ENCODE measurements around the gene STAG1. TPM values are rescaled to one million over a fixed set of nuclear protein-coding genes. Genes with fewer than 3 reads are reported as not detected.

The STAG1 gene
- polyA plus RNA-seq, 2 of the 4 experiments (the other 2 are of a cell fraction): 12.8 to 19.2 TPM

- Histone ChIP-seq H3K4me2 (no peak overlapping the region), H3K27ac (no peak overlapping the region), H3K9me3 (no peaks in the 10 kb centered on the region), H3K4me1 (no peaks in the 10 kb centered on the region), H3K4me3 (no peak overlapping the region)
- CTCF ChIA-PET: no interaction called here
- no peak for DNase-seq (ENCODE audit: low read depth in 1 of 2, low spot score in 1 of 2)
- POLR2A ChIA-PET: no interaction called here
- no peak for ATAC-seq
- 100% methylated on average over 1 of the region's 1 CpG for whole genome bisulfite sequencing (ENCODE audit: missing lambda C conversion rate)
- TF ChIP-seq NR3C1 (IDR thresholded peaks at IDR 0.05): no peak
- TF ChIP-seq NPAS2 (CRISPR knock-in tag; IDR thresholded peaks at IDR 0.05; ENCODE audit: borderline replicate concordance): no peak
- no peak for TF ChIP-seq EP300 (IDR thresholded peaks at IDR 0.05)
- no peak for TF ChIP-seq ESRRA (IDR thresholded peaks at IDR 0.05; ENCODE audit: borderline replicate concordance, low read length)
- TF ChIP-seq SMC3 (IDR thresholded peaks at IDR 0.05): no peak
- no peak for TF ChIP-seq NFE2L2 (conservative IDR thresholded peaks at IDR 0.05; ENCODE audit: low read length)
- TF ChIP-seq KDM1A (IDR thresholded peaks at IDR 0.05; ENCODE audit: low read depth): no peak
- TF ChIP-seq RNF2 (IDR thresholded peaks at IDR 0.05; ENCODE audit: borderline replicate concordance, low read depth): no peak
- TF ChIP-seq EHMT2 (IDR thresholded peaks at IDR 0.05; ENCODE audit: low read depth): no peak
- TF ChIP-seq CTCF (IDR thresholded peaks at IDR 0.05): no peak
- TF ChIP-seq HOXB5 (CRISPR knock-in tag; IDR thresholded peaks at IDR 0.05): no peak
- TF ChIP-seq ATOH8 (CRISPR knock-in tag; IDR thresholded peaks at IDR 0.05; ENCODE audit: low read depth): no peak
- no peak for TF ChIP-seq ZSCAN20 (CRISPR knock-in tag; IDR thresholded peaks at IDR 0.05)
- no peak for TF ChIP-seq CHD4 (IDR thresholded peaks at IDR 0.05; ENCODE audit: borderline replicate concordance)
- FAIRE-seq: no peak
Measured at GRCh38 chr3:136294176-136294575, 458.0 kb downstream of the STAG1 start.

- POLR2A ChIA-PET: no interaction called here
- no peak for DNase-seq (ENCODE audit: low read depth in 1 of 2, low spot score in 1 of 2)
- no peak for FAIRE-seq
- Histone ChIP-seq H3K4me3 (no peak overlapping the region), H3K4me2 (no peak overlapping the region), H3K4me1 (no peaks in the 10 kb centered on the region), H3K27ac (no peak overlapping the region), H3K9me3 (no peaks in the 10 kb centered on the region)
- no peak for TF ChIP-seq FOXS1 (CRISPR knock-in tag; IDR thresholded peaks at IDR 0.05)
- no peak for TF ChIP-seq ZNF302 (CRISPR knock-in tag; IDR thresholded peaks at IDR 0.05)
- no peak for TF ChIP-seq HOXB5 (CRISPR knock-in tag; IDR thresholded peaks at IDR 0.05)
- no peak for TF ChIP-seq TFCP2L1 (CRISPR knock-in tag; IDR thresholded peaks at IDR 0.05)
- no peak for TF ChIP-seq GATA3 (IDR thresholded peaks at IDR 0.05; ENCODE audit: borderline replicate concordance)
- no peak for TF ChIP-seq CHD4 (IDR thresholded peaks at IDR 0.05; ENCODE audit: borderline replicate concordance)
- TF ChIP-seq ESRRA (IDR thresholded peaks at IDR 0.05; ENCODE audit: borderline replicate concordance, low read length): no peak
- no peak for TF ChIP-seq EHMT2 (IDR thresholded peaks at IDR 0.05; ENCODE audit: low read depth)
- CTCF ChIA-PET: no interaction called here
- 97% methylated on average over 2 of the region's 2 CpGs for WGBS (ENCODE audit: missing lambda C conversion rate)
- no peak for ATAC-seq
Measured at GRCh38 chr3:136293279-136293678, 458.9 kb downstream of the STAG1 start.

DNA sequence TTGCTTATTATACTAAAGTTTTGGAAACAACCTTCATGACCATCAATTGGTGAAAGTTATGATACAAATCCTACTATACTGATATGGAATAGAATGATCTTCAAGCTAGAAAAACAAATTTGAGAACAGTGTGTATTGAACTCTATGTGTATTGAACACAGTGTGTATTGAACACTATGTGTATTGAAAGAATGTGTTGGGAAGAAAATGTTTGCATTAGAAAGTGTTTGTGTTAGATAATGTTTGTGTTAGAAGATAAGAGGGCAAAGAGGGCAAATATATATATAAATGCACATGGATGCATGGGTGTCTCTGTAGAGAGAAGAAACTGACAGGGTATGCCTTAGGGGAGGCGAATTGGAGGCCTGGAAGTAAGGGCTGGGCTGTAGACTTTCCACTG is 459.7 kb downstream of the STAG1 start:
- ChIA-PET POLR2A (no interaction called here), CTCF (no interaction called here)
- no peak for FAIRE-seq
- TF ChIP-seq HMGXB4 (CRISPR knock-in tag; IDR thresholded peaks at IDR 0.05; ENCODE audit: borderline replicate concordance) (no peak), SREBF2 (IDR thresholded peaks at IDR 0.05) (no peak), GATA3 (IDR thresholded peaks at IDR 0.05; ENCODE audit: borderline replicate concordance) (no peak), HES2 (IDR thresholded peaks at IDR 0.05) (no peak), FOSB (CRISPR knock-in tag; IDR thresholded peaks at IDR 0.05) (no peak), ZNF302 (CRISPR knock-in tag; IDR thresholded peaks at IDR 0.05) (no peak), HDAC2 (IDR thresholded peaks at IDR 0.05) (no peak), PBX3 (IDR thresholded peaks at IDR 0.05) (no peak), TFCP2L1 (CRISPR knock-in tag; IDR thresholded peaks at IDR 0.05) (no peak), POLR2AphosphoS2 (conservative IDR thresholded peaks at IDR 0.05; ENCODE audit: low read length) (no peak), ZSCAN20 (CRISPR knock-in tag; IDR thresholded peaks at IDR 0.05) (no peak), KDM1A (IDR thresholded peaks at IDR 0.05; ENCODE audit: low read depth) (no peak), NFE2L2 (conservative IDR thresholded peaks at IDR 0.05; ENCODE audit: low read length) (no peak), CBX2 (IDR thresholded peaks at IDR 0.05; ENCODE audit: borderline replicate concordance, low read depth) (no peak), ZC3H11A (IDR thresholded peaks at IDR 0.05) (no peak), HEYL (CRISPR knock-in tag; IDR thresholded peaks at IDR 0.05) (no peak)
- TF ChIP-seq, protein P1, sequence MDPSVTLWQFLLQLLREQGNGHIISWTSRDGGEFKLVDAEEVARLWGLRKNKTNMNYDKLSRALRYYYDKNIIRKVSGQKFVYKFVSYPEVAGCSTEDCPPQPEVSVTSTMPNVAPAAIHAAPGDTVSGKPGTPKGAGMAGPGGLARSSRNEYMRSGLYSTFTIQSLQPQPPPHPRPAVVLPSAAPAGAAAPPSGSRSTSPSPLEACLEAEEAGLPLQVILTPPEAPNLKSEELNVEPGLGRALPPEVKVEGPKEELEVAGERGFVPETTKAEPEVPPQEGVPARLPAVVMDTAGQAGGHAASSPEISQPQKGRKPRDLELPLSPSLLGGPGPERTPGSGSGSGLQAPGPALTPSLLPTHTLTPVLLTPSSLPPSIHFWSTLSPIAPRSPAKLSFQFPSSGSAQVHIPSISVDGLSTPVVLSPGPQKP (IDR thresholded peaks at IDR 0.05; ENCODE audit: low read depth, low read length): no peak
- DNase-seq (ENCODE audit: low read depth in 1 of 2, low spot score in 1 of 2): no peak
- Histone ChIP-seq H3K27ac (no peak overlapping the region), H3K9me3 (no peaks in the 10 kb centered on the region), H3K4me1 (no peaks in the 10 kb centered on the region), H3K4me3 (no peak overlapping the region), H3K4me2 (no peak overlapping the region)
- ATAC-seq: no peak
- WGBS (ENCODE audit: missing lambda C conversion rate): 87% methylated on average over 1 of the region's 1 CpG
